HL-60 (cell line): ENCODE data around the gene UGGT1.
A peak's percentile ranks its signal among the peaks of the same experiment; 100 is the strongest.

Source experiments
- DNase-seq, 2 experiments: peaks; one replicate each; pipeline ENCODE4 v3.0.0-alpha.2; 2010 to 2020; ENCODE audit warnings: low read depth in 1 of 2, low spot score in 1 of 2
- H3K27ac ChIP-seq: fragments of 250-450 bp; sonication (Bioruptor Pico); replicated peaks from 2 replicates; pipeline ENCODE4 v1.5.1; 2020; ENCODE audit warnings: mild to moderate bottlenecking, moderate library complexity
- H3K27me3 ChIP-seq: fragments of 250-450 bp; sonication (Bioruptor Pico); 2 replicates; pipeline ENCODE4 v1.5.1; 2021; ENCODE audit warnings: mild to moderate bottlenecking, moderate library complexity; ENCODE audit not compliant: insufficient read depth, poor library complexity, severe bottlenecking
- H3K4me3 ChIP-seq: replicated peaks from 2 replicates; pipeline ENCODE4 v1.5.1; 2011; ENCODE audit warnings: mild to moderate bottlenecking, control low read depth, low read length; ENCODE audit not compliant: insufficient read depth
- CTCF ChIP-seq: IDR thresholded peaks from one replicate; pipeline ENCODE4 v1.5.1; 2011; ENCODE audit warnings: low read length, control low read depth, inconsistent platforms; ENCODE audit not compliant: insufficient read depth
- GABPA ChIP-seq: IDR thresholded peaks from 2 replicates; pipeline ENCODE4 v1.6.1; 2012; ENCODE audit warnings: low read depth
- POLR2AphosphoS5 ChIP-seq: IDR thresholded peaks from 2 replicates; pipeline ENCODE4 v1.6.1; 2012; ENCODE audit warnings: low read depth
- REST ChIP-seq: IDR thresholded peaks from 2 replicates; pipeline ENCODE4 v1.6.1; 2012; ENCODE audit warnings: low read depth; ENCODE audit not compliant: insufficient replicate concordance
- SPI1 ChIP-seq: IDR thresholded peaks from 2 replicates; pipeline ENCODE4 v1.6.1; 2012; ENCODE audit warnings: low read depth, mild to moderate bottlenecking, borderline replicate concordance

The UGGT1 gene

GRCh38 chr2:128169933-128170709 lies 79.1 kb downstream of the UGGT1 start:
- TF ChIP-seq CTCF (no peak), REST (no peak), SPI1 (no peak), POLR2AphosphoS5 (no peak), GABPA (no peak)
- DNase-seq, result no peak
- H3K27me3 ChIP-seq, result no peaks in the 10 kb centered on the region
- H3K4me3 ChIP-seq, result no peak overlapping the region
- H3K27ac ChIP-seq, result peak overlapping the region; percentile 79

GRCh38 chr2:128170776-128171175 lies 79.8 kb downstream of the UGGT1 start:
- H3K27me3 ChIP-seq, result no peaks in the 10 kb centered on the region

More at GRCh38 chr2:128170776-128171175, 79.8 kb downstream of the UGGT1 start:
- TF ChIP-seq REST (no peak), GABPA (no peak), POLR2AphosphoS5 (no peak), SPI1 (no peak), CTCF (no peak)
- H3K27ac ChIP-seq, result peak overlapping the region; percentile 79; the same call in 1 of the 2 replicates
- H3K4me3 ChIP-seq, result no peak overlapping the region
- DNase-seq, result no peak
